NOMO-1 (cell line): ENCODE results near the gene RTEL1.
A peak's percentile ranks its signal among the peaks of the same experiment; 100 is the strongest.

Experiments used
- DNase-seq, 2 experiments: peaks; one replicate each; lab custom pipeline; 2025; ENCODE audit not compliant: unreplicated experiment in 2 of 2; lab: John Stamatoyannopoulos, UW

Gene RTEL1

GRCh38 chr20:63738687-63739129 lies 80.6 kb downstream of the RTEL1 start:
- no peak for DNase-seq

- peak; percentile 68 to 85 for DNase-seq
These were observed 81.3 kb downstream of the RTEL1 start, which contains the start of gene SLC2A4RG for GRCh38 chr20:63739130-63740069. TSS of gene SLC2A4RG (plus strand) at chr20:63739776. CDS start at chr20:63739913, 137 bp downstream.

GRCh38 chr20:63740070-63740626 lies 82.0 kb downstream of the RTEL1 start:
- peak; percentile 13 to 23 for DNase-seq

GRCh38 chr20:63740627-63741353 lies 82.7 kb downstream of the RTEL1 start:
- DNase-seq = peak; percentile 81 to 93

GRCh38 chr20:63741354-63741675 lies 83.2 kb downstream of the RTEL1 start:
- no peak for DNase-seq

GRCh38 chr20:63741676-63742380 lies 83.7 kb downstream of the RTEL1 start:
- no peak for DNase-seq

GRCh38 chr20:63742381-63743024 lies 84.4 kb downstream of the RTEL1 start:
- DNase-seq = no peak

GRCh38 chr20:63743210-63743970 lies 85.3 kb downstream of the RTEL1 start:
- DNase-seq = no peak

- no peak for DNase-seq
These were observed 86.0 kb downstream of the RTEL1 start for GRCh38 chr20:63744158-63744557.

- DNase-seq = no peak
These were observed 86.7 kb downstream of the RTEL1 start for GRCh38 chr20:63744574-63745423.

- no peak for DNase-seq
These were observed 87.3 kb downstream of the RTEL1 start for GRCh38 chr20:63745424-63745805.
